ENCODE results near the gene UGGT2. TPM values are rescaled to one million over a fixed set of nuclear protein-coding genes. Genes with fewer than 3 reads are reported as not detected.

Gene UGGT2
- total and polyA plus RNA-seq, 2 experiments from 2014 or later: 46.1 to 54.8 TPM

DNA sequence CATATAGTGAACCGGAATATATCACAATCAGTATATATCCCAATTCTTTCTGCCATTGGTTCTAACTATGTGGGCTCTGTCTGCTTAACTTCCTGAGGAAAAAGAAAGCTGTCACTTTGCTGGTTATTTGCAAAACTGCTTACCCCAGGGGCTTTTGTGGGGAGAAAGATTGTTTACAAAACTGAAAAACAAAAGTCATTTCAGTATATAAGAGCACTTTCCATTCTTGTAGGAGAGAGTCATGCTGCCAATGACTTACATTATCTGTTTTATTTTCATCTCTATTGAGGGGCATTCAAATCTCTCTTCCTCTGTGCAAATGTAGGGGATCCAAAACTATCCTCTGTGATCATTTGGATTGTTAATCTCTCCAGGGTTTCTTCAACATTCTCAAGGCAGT is 33.5 kb upstream of the UGGT2 start:
- Histone ChIP-seq H3K79me2 (ENCODE audit: insufficient read depth) (no peaks in the 10 kb centered on the region), H3K4me3 (no peak overlapping the region), H2AFZ (no peak overlapping the region), H3K4me1 (ENCODE audit: insufficient read depth) (0 out of 2 replicates have a peak, but pooled peaks cover 2% of the 10 kb centered on the region), H3K9ac (no peak overlapping the region), H3K27me3 (replicated peaks; ENCODE audit: insufficient read depth) (peaks cover 43% of the 10 kb centered on the region), H3K9me2 (ENCODE audit: insufficient read depth) (no peaks in the 10 kb centered on the region), H3K9me3 (ENCODE audit: low read depth) (no peaks in the 10 kb centered on the region), H3K36me3 (ENCODE audit: low read depth) (no peaks in the 10 kb centered on the region), H3K4me2 (ENCODE audit: unreplicated experiment) (no peak overlapping the region), H3K27ac (no peak overlapping the region), H4K20me1 (ENCODE audit: insufficient read depth) (no peaks in the 10 kb centered on the region), H3F3A (ENCODE audit: insufficient read depth) (no peaks in the 10 kb centered on the region)
- no peak for DNase-seq
- in situ Hi-C loops (cut with MboI): no loop called here
- WGBS, 2 experiments (ENCODE audit: low coverage in 1 of 2, low lambda C conversion rate in 2 of 2, missing lambda C conversion rate in 2 of 2): 85 to 91% methylated on average over 1 of the region's 1 CpG
- no peak for TF ChIP-seq EZH2phosphoT487 (IDR thresholded peaks at IDR 0.05; ENCODE audit: insufficient read depth, low read depth)

DNA sequence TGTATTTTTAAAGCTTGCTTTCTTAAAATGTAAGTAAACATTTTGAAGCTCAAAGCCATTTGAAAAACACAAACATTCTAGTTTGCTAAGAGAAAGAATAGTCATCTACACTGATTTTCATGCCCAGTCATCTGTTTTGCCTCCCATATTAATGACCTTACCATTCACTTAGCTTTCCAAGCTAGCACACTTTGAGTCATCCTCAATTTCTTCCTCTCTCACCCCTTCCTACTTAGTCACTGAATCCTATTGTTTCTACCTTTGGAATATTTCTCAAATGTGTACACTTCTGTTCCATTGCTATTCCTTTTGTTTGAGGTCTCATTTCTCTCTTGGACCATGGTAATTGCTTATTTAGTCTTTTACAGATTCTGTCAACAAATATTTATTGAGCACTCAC is 29.4 kb upstream of the UGGT2 start:
- peak; percentile 40 for DNase-seq
- no peak overlapping the region for H3K27ac ChIP-seq
- H3K4me2 ChIP-seq (ENCODE audit: unreplicated experiment): no peak overlapping the region

DNA sequence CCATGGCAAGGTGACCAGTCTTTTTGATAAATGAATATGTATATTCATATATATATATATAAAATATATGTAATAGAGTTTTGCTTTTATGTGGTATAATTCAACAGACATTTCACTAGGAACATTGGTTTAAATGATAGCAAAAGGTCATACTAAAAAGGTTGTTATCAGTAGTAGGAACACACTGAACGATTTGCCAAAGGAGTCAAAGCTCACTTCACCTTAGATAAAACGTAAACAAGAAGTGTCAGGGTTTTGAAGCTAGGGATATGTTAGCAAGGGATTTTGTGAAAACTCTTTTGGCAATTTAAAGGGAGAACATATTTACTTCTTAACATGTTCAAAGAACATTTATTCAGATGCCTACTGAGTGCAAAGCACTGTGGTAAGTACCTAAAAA is 28.7 kb upstream of the UGGT2 start:
- in situ Hi-C loops (cut with MboI): no loop called here
- Histone ChIP-seq H4K20me1 (ENCODE audit: insufficient read depth) (no peaks in the 10 kb centered on the region), H3K79me2 (ENCODE audit: insufficient read depth) (no peaks in the 10 kb centered on the region), H3K4me3 (no peak overlapping the region), H3K9ac (no peak overlapping the region), H3K27me3 (replicated peaks; ENCODE audit: insufficient read depth) (peaks cover 4% of the 10 kb centered on the region; the same call in 1 of the 2 replicates), H3K9me3 (ENCODE audit: low read depth) (no peaks in the 10 kb centered on the region), H3K36me3 (ENCODE audit: low read depth) (no peaks in the 10 kb centered on the region), H3K4me1 (ENCODE audit: insufficient read depth) (no peaks in the 10 kb centered on the region), H3K9me2 (ENCODE audit: insufficient read depth) (no peaks in the 10 kb centered on the region), H3F3A (ENCODE audit: insufficient read depth) (no peaks in the 10 kb centered on the region), H3K27ac (no peak overlapping the region), H3K4me2 (ENCODE audit: unreplicated experiment) (no peak overlapping the region), H2AFZ (no peak overlapping the region)
- no peak for DNase-seq
- WGBS, 2 experiments (ENCODE audit: low coverage in 1 of 2, low lambda C conversion rate in 2 of 2, missing lambda C conversion rate in 2 of 2): 30 to 43% methylated on average over 2 of the region's 2 CpGs
- TF ChIP-seq EZH2 (IDR thresholded peaks at IDR 0.05; ENCODE audit: insufficient read depth, poor library complexity, severe bottlenecking) (no peak), EZH2phosphoT487 (IDR thresholded peaks at IDR 0.05; ENCODE audit: insufficient read depth, low read depth) (no peak)

More for the DNA sequence above, 29.4 kb upstream of the UGGT2 start:
- H2AFZ ChIP-seq: no peak overlapping the region
- H3K27me3 ChIP-seq (replicated peaks; ENCODE audit: insufficient read depth): peaks cover 12% of the 10 kb centered on the region
- H3K36me3 ChIP-seq (ENCODE audit: low read depth): no peaks in the 10 kb centered on the region
- TF ChIP-seq EZH2 (IDR thresholded peaks at IDR 0.05; ENCODE audit: insufficient read depth, poor library complexity, severe bottlenecking) (no peak), EZH2phosphoT487 (IDR thresholded peaks at IDR 0.05; ENCODE audit: insufficient read depth, low read depth) (no peak)
- no peak overlapping the region for H3K4me3 ChIP-seq
- H3F3A ChIP-seq (ENCODE audit: insufficient read depth): no peaks in the 10 kb centered on the region
- in situ Hi-C loops (cut with MboI): no loop called here
- H3K9me2 ChIP-seq (ENCODE audit: insufficient read depth): no peaks in the 10 kb centered on the region
- no peaks in the 10 kb centered on the region for H3K4me1 ChIP-seq (ENCODE audit: insufficient read depth)
- H3K79me2 ChIP-seq (ENCODE audit: insufficient read depth): no peaks in the 10 kb centered on the region
- H4K20me1 ChIP-seq (ENCODE audit: insufficient read depth): no peaks in the 10 kb centered on the region
- no peak overlapping the region for H3K9ac ChIP-seq
- no peaks in the 10 kb centered on the region for H3K9me3 ChIP-seq (ENCODE audit: low read depth)

DNA sequence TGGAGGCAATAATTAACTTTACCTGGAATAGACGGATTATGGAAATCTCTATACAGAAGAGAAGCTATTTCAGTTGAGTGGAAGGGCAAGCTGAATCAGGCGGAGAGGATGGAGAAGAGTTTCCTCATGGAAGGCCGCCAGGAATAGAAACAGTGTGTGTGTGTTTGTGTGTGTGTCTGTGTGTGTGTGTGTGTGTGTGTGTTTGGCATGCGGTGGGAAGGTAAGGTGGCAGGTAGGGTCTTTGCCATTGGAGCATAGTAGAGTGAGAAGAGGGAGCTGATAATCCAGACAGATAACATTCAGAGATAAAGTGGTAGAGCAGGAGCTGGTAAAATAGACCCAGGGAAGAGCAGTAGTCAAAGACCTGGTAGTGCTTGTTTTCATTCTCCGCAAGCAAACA is 27.5 kb upstream of the UGGT2 start:
- WGBS, 2 experiments (ENCODE audit: low coverage in 1 of 2, low lambda C conversion rate in 2 of 2, missing lambda C conversion rate in 2 of 2): 84% methylated on average over 5 of the region's 5 CpGs
- Histone ChIP-seq H3K36me3 (ENCODE audit: low read depth) (no peaks in the 10 kb centered on the region), H2AFZ (no peak overlapping the region), H3K4me1 (ENCODE audit: insufficient read depth) (no peaks in the 10 kb centered on the region), H3K4me3 (no peak overlapping the region), H3F3A (ENCODE audit: insufficient read depth) (no peaks in the 10 kb centered on the region), H4K20me1 (ENCODE audit: insufficient read depth) (no peaks in the 10 kb centered on the region), H3K27me3 (replicated peaks; ENCODE audit: insufficient read depth) (no peaks in the 10 kb centered on the region), H3K9me2 (ENCODE audit: insufficient read depth) (no peaks in the 10 kb centered on the region), H3K9me3 (ENCODE audit: low read depth) (no peaks in the 10 kb centered on the region), H3K27ac (no peak overlapping the region), H3K4me2 (ENCODE audit: unreplicated experiment) (no peak overlapping the region), H3K9ac (no peak overlapping the region), H3K79me2 (ENCODE audit: insufficient read depth) (no peaks in the 10 kb centered on the region)
- DNase-seq: no peak
- in situ Hi-C loops (cut with MboI): no loop called here
- TF ChIP-seq EZH2phosphoT487 (IDR thresholded peaks at IDR 0.05; ENCODE audit: insufficient read depth, low read depth) (no peak), EZH2 (IDR thresholded peaks at IDR 0.05; ENCODE audit: insufficient read depth, poor library complexity, severe bottlenecking) (no peak)

DNA sequence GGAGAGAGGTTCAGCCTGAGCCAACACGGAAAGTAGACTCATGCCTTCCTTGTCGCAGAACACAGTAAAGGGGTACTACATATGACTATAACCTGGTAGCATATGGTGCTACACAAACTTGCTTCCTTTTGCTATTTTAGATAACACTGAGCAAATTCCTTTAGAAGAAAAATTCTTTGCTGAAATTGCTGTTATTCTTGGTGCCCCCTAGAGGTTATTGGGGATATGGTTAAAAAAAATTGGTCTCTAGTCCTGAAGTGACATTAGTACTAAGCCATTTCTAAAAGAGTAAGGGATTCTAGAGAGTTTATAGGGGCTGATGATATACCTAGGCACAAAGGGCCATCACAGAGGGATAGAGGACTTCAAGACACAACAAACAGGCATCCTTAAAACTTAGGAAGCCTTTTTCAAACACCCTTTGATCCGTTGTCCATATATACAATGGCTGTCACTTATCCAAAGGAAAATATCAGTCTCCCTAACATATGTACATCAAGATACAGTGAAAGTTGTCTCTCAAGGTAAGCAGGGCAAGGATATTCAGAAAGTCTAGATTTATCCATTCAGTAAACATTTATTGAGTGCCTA is 22.8 kb upstream of the UGGT2 start:
- TF ChIP-seq EZH2phosphoT487 (IDR thresholded peaks at IDR 0.05; ENCODE audit: insufficient read depth, low read depth): no peak
- TF ChIP-seq EZH2 (IDR thresholded peaks at IDR 0.05; ENCODE audit: insufficient read depth, poor library complexity, severe bottlenecking): no peak
- no peaks in the 10 kb centered on the region for H3F3A ChIP-seq (ENCODE audit: insufficient read depth)
- H3K9me2 ChIP-seq (ENCODE audit: insufficient read depth): no peaks in the 10 kb centered on the region
- H3K4me2 ChIP-seq (ENCODE audit: unreplicated experiment): no peak overlapping the region
- no peaks in the 10 kb centered on the region for H3K27me3 ChIP-seq (replicated peaks; ENCODE audit: insufficient read depth)
- H3K4me1 ChIP-seq (ENCODE audit: insufficient read depth): no peaks in the 10 kb centered on the region
- H3K4me3 ChIP-seq: no peak overlapping the region
- H3K79me2 ChIP-seq (ENCODE audit: insufficient read depth): no peaks in the 10 kb centered on the region
- no peak overlapping the region for H3K9ac ChIP-seq
- no peaks in the 10 kb centered on the region for H3K36me3 ChIP-seq (ENCODE audit: low read depth)
- WGBS, 2 experiments (ENCODE audit: low coverage in 1 of 2, low lambda C conversion rate in 2 of 2, missing lambda C conversion rate in 2 of 2): 58% methylated on average over 3 of the region's 3 CpGs
- peak; percentile 50 for DNase-seq
- no peaks in the 10 kb centered on the region for H3K9me3 ChIP-seq (ENCODE audit: low read depth)
- no peak overlapping the region for H2AFZ ChIP-seq
- H3K27ac ChIP-seq: no peak overlapping the region
- in situ Hi-C loops (cut with MboI): no loop called here
- H4K20me1 ChIP-seq (ENCODE audit: insufficient read depth): no peaks in the 10 kb centered on the region

Data from GM23248 (cell line).